ENCODE data around the gene HYDIN.

HYDIN gene

DNA sequence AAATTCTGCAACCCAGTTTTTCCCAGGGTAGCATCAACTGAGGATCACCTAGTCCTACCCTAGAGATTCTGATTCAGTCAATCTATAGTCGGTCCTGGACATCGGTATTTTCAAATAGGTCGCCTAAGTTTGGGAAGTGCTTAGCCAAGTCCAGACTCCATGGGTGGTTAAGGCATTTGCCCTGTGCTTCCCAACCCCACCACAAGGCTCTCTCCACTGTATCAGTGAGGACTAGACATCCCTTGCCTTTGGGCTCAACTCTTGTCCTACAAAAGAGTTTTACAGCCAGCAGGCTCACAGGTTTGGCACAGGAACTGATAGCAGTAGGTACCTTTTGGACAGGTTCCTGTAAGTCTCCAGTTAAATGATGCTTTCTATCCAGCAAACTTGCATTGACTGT lies 13.8 kb downstream of the HYDIN start:
- Histone ChIP-seq H3K9ac (ENCODE audit: low read length) (no peak overlapping the region), H3K36me3 (ENCODE audit: control insufficient read depth in 1 of 2, insufficient read depth in 2 of 2, low read length in 2 of 2) (no peaks in the 10 kb centered on the region), H4K91ac (ENCODE audit: low read depth, low read length) (no peak overlapping the region), H3K14ac (ENCODE audit: low read length) (no peak overlapping the region), H2BK12ac (ENCODE audit: low read length) (no peak overlapping the region), H3K9me3 (ENCODE audit: insufficient read depth, low read depth, low read length) (no peaks in the 10 kb centered on the region), H4K12ac (ENCODE audit: low read depth, low read length) (no peak overlapping the region), H3K79me2 (ENCODE audit: control insufficient read depth, insufficient read depth, low read length, poor library complexity) (no peaks in the 10 kb centered on the region), H2AK5ac (ENCODE audit: low read length) (no peak overlapping the region), H3K4me1 (ENCODE audit: control insufficient read depth in 1 of 2, insufficient read depth in 2 of 2, low read length in 2 of 2) (no peaks in the 10 kb centered on the region), H3K79me1 (ENCODE audit: low read length) (no peaks in the 10 kb centered on the region), H4K8ac (ENCODE audit: low read depth, low read length) (no peak overlapping the region), H3K4me2 (ENCODE audit: low read length) (no peak overlapping the region), H3K27ac (ENCODE audit: low read depth, low read length) (no peak overlapping the region), H3K27me3 (ENCODE audit: insufficient read depth, low read length) (no peaks in the 10 kb centered on the region), H2AFZ (ENCODE audit: insufficient read depth, low read length, poor library complexity) (no peak overlapping the region), H3K23ac (ENCODE audit: low read length) (no peak overlapping the region), H3K18ac (ENCODE audit: low read length) (no peak overlapping the region), H2BK120ac (ENCODE audit: insufficient read depth, low read length, poor library complexity) (no peak overlapping the region), H2BK5ac (ENCODE audit: low read depth, low read length, poor library complexity) (no peak overlapping the region), H3K4ac (ENCODE audit: low read depth, low read length) (no peak overlapping the region), H3K4me3 (ENCODE audit: low read depth, low read length) (no peak overlapping the region)
- no peak for DNase-seq
- no CpG with 5 or more reads among the region's 3 CpGs for WGBS (ENCODE audit: extremely low coverage, insufficient coverage, insufficient read length)

GRCh38 chr16:71214746-71215381 lies 15.7 kb downstream of the HYDIN start:
- Histone ChIP-seq H3K36me3 (ENCODE audit: control insufficient read depth in 1 of 2, insufficient read depth in 2 of 2, low read length in 2 of 2) (no peaks in the 10 kb centered on the region), H3K4ac (ENCODE audit: low read depth, low read length) (no peak overlapping the region), H2AFZ (ENCODE audit: insufficient read depth, low read length, poor library complexity) (no peak overlapping the region), H3K79me1 (ENCODE audit: low read length) (no peaks in the 10 kb centered on the region), H2AK5ac (ENCODE audit: low read length) (no peak overlapping the region), H3K9me3 (ENCODE audit: insufficient read depth, low read depth, low read length) (no peaks in the 10 kb centered on the region), H2BK12ac (ENCODE audit: low read length) (no peak overlapping the region), H3K4me1 (ENCODE audit: control insufficient read depth in 1 of 2, insufficient read depth in 2 of 2, low read length in 2 of 2) (no peaks in the 10 kb centered on the region), H3K4me3 (ENCODE audit: low read depth, low read length) (no peak overlapping the region), H3K27me3 (ENCODE audit: insufficient read depth, low read length) (no peaks in the 10 kb centered on the region), H3K18ac (ENCODE audit: low read length) (no peak overlapping the region), H3K14ac (ENCODE audit: low read length) (no peak overlapping the region), H3K27ac (ENCODE audit: low read depth, low read length) (no peak overlapping the region), H4K12ac (ENCODE audit: low read depth, low read length) (no peak overlapping the region), H2BK120ac (ENCODE audit: insufficient read depth, low read length, poor library complexity) (no peak overlapping the region), H3K9ac (ENCODE audit: low read length) (no peak overlapping the region), H3K4me2 (ENCODE audit: low read length) (peak overlapping the region; percentile 29), H2BK5ac (ENCODE audit: low read depth, low read length, poor library complexity) (no peak overlapping the region), H3K23ac (ENCODE audit: low read length) (no peak overlapping the region), H4K91ac (ENCODE audit: low read depth, low read length) (no peak overlapping the region), H4K8ac (ENCODE audit: low read depth, low read length) (no peak overlapping the region), H3K79me2 (ENCODE audit: control insufficient read depth, insufficient read depth, low read length, poor library complexity) (no peaks in the 10 kb centered on the region)
- WGBS (ENCODE audit: extremely low coverage, insufficient coverage, insufficient read length), result no CpG with 5 or more reads among the region's 1 CpG
- peak in 1 of 2 donors; percentile 14 for DNase-seq

GRCh38 chr16:71205482-71206131 lies 24.9 kb downstream of the HYDIN start:
- Histone ChIP-seq H2BK12ac (ENCODE audit: low read length) (no peak overlapping the region), H3K4me1 (ENCODE audit: control insufficient read depth in 1 of 2, insufficient read depth in 2 of 2, low read length in 2 of 2) (no peaks in the 10 kb centered on the region), H4K8ac (ENCODE audit: low read depth, low read length) (no peak overlapping the region), H4K91ac (ENCODE audit: low read depth, low read length) (no peak overlapping the region), H3K79me1 (ENCODE audit: low read length) (no peaks in the 10 kb centered on the region), H3K79me2 (ENCODE audit: control insufficient read depth, insufficient read depth, low read length, poor library complexity) (no peaks in the 10 kb centered on the region), H4K12ac (ENCODE audit: low read depth, low read length) (no peak overlapping the region), H3K9ac (ENCODE audit: low read length) (no peak overlapping the region), H2BK120ac (ENCODE audit: insufficient read depth, low read length, poor library complexity) (no peak overlapping the region), H2BK5ac (ENCODE audit: low read depth, low read length, poor library complexity) (no peak overlapping the region), H3K4me2 (ENCODE audit: low read length) (no peak overlapping the region), H3K9me3 (ENCODE audit: insufficient read depth, low read depth, low read length) (peaks cover 5% of the 10 kb centered on the region), H3K23ac (ENCODE audit: low read length) (no peak overlapping the region), H3K27me3 (ENCODE audit: insufficient read depth, low read length) (no peaks in the 10 kb centered on the region), H3K4ac (ENCODE audit: low read depth, low read length) (no peak overlapping the region), H3K14ac (ENCODE audit: low read length) (no peak overlapping the region), H3K4me3 (ENCODE audit: low read depth, low read length) (no peak overlapping the region), H3K27ac (ENCODE audit: low read depth, low read length) (no peak overlapping the region), H2AK5ac (ENCODE audit: low read length) (no peak overlapping the region), H3K36me3 (ENCODE audit: control insufficient read depth in 1 of 2, insufficient read depth in 2 of 2, low read length in 2 of 2) (no peaks in the 10 kb centered on the region), H3K18ac (ENCODE audit: low read length) (no peak overlapping the region), H2AFZ (ENCODE audit: insufficient read depth, low read length, poor library complexity) (no peak overlapping the region)
- WGBS (ENCODE audit: extremely low coverage, insufficient coverage, insufficient read length), result no CpG with 5 or more reads among the region's 3 CpGs
- no peak for DNase-seq

DNA sequence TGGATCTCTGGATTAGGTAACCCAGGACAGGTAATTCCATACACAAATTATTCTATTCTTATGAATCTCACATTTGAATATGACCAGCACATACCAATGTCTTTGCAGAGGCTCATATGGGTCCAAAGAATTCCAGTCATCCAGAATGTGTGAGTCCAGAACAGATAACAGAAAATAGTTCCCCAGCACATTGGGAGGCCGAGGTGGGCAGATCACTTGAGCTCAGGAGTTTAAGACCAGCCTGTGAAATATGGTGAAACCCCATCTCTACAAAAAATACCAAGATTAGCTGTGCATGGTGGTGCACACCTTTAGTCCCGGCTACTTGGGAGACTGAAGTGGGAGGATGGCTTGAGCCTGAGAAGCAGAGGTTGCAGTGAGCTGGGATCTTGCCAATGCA lies 26.9 kb downstream of the HYDIN start:
- H3K4me3 ChIP-seq (ENCODE audit: low read depth, low read length), result no peak overlapping the region
- no peaks in the 10 kb centered on the region for H3K36me3 ChIP-seq (ENCODE audit: control insufficient read depth in 1 of 2, insufficient read depth in 2 of 2, low read length in 2 of 2)
- H3K79me1 ChIP-seq (ENCODE audit: low read length), result no peaks in the 10 kb centered on the region
- no peak overlapping the region for H4K8ac ChIP-seq (ENCODE audit: low read depth, low read length)
- H3K14ac ChIP-seq (ENCODE audit: low read length), result no peak overlapping the region
- no CpG with 5 or more reads among the region's 2 CpGs for WGBS (ENCODE audit: extremely low coverage, insufficient coverage, insufficient read length)
- no peak overlapping the region for H2AK5ac ChIP-seq (ENCODE audit: low read length)
- no peak overlapping the region for H3K27ac ChIP-seq (ENCODE audit: low read depth, low read length)
- no peak overlapping the region for H3K23ac ChIP-seq (ENCODE audit: low read length)
- no peak overlapping the region for H4K91ac ChIP-seq (ENCODE audit: low read depth, low read length)
- no peaks in the 10 kb centered on the region for H3K27me3 ChIP-seq (ENCODE audit: insufficient read depth, low read length)
- peak; percentile 78 to 85 for DNase-seq
- H3K79me2 ChIP-seq (ENCODE audit: control insufficient read depth, insufficient read depth, low read length, poor library complexity), result no peaks in the 10 kb centered on the region
- H2BK12ac ChIP-seq (ENCODE audit: low read length), result no peak overlapping the region
- H3K9ac ChIP-seq (ENCODE audit: low read length), result no peak overlapping the region
- no peak overlapping the region for H3K18ac ChIP-seq (ENCODE audit: low read length)
- H4K12ac ChIP-seq (ENCODE audit: low read depth, low read length), result no peak overlapping the region
- no peaks in the 10 kb centered on the region for H3K4me1 ChIP-seq (ENCODE audit: control insufficient read depth in 1 of 2, insufficient read depth in 2 of 2, low read length in 2 of 2)
- no peak overlapping the region for H3K4ac ChIP-seq (ENCODE audit: low read depth, low read length)
- H2AFZ ChIP-seq (ENCODE audit: insufficient read depth, low read length, poor library complexity), result no peak overlapping the region
- H3K4me2 ChIP-seq (ENCODE audit: low read length), result no peak overlapping the region
- no peak overlapping the region for H2BK5ac ChIP-seq (ENCODE audit: low read depth, low read length, poor library complexity)
- H3K9me3 ChIP-seq (ENCODE audit: insufficient read depth, low read depth, low read length), result peaks cover 5% of the 10 kb centered on the region
- no peak overlapping the region for H2BK120ac ChIP-seq (ENCODE audit: insufficient read depth, low read length, poor library complexity)
